ENCODE measurements around the gene CPZ.

Gene CPZ

DNA sequence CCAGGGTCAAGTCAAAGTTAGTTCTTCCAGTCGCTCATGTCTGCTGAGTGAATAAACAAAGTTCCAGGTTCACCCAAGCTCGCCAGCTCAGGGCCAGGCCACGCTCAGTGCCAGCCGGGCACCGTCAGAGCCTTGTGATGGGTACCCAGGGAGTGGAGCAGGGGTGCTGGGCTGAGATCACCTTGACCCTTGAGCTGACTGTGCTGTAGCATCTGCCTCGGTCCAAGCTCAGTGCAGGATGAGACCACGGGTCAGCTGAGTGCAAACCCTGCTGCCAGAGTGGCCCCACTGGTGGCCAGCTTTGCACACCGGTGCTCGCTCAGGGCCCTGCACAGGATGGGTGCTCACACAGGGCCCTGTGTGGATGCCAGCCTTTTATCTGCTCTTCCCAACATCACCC lies 4.3 kb downstream of the CPZ start:
- no peak for DNase-seq

DNA sequence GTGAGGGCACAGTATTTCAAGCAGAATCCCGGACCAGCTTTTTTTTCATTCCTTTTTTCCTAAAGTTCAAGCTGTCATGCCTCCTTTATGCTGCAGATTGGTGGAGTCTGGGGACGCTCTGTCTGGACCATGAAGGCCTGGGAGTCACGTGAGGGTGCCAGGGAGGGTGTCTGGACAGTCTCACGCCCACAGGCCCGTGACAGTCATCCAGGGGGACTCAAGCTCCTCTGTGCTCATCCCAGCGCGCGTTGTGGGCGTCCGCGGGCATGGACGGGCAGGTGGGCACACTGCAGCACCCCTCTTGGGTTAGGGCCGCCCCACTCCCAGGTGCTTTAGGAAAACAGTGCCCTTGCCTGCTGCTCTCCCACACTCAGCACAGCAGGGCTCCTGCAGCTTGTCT lies 4.8 kb downstream of the CPZ start:
- DNase-seq: no peak

DNA sequence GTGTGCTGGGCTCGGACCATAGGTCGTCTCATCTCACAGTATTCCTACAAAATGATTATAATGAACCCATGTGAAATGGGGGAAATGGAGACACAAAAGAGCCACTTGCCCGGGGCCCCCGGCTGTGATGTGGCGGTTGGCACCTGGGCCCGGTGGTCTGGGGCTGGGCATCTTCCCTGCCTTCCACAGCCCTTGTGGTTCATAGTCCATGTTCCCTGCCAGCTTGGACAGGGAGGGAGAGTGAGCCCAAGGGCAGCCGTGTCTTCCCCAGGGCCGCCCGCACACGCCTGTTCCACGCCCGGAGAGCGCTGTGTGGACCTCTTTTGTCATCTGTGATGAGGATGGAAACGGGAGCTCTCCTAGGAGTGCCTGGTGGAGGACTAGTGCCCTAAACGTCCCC lies 5.2 kb downstream of the CPZ start:
- no peak for DNase-seq

DNA sequence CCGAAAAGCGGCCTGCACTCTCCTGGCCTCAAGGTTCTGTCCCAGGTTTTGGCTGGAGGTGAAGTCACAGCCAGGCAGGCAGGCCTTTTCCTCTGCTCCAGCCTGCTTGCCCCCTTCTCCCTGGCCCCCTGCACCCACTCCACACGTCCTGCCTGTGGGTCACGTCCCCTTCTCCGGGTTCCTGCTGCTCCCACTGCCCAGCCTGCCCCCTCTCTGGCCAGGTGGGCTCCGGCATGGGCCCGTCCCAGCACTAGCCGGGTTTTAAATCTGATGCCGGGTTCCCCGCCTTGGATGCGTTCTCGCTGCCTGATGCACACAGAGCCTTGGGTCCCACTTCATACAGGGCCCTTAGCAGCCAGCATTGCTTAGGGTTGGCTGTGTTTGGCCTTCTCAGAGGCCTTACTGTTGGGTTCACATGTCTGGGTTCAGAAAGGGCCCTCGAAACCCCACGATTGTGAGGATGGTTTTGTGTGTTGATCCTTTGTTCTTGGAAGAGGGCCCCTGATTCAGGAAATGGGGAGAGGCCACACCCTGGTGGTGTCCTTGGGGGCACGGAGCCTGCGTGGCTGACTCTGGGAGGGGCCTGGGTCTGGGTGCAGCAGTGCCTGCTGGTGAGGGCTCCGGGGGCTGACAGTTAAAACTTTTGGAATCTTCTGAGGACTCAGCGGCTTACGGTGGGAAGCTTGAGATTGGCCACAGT lies 6.0 kb downstream of the CPZ start:
- no peak for DNase-seq

DNA sequence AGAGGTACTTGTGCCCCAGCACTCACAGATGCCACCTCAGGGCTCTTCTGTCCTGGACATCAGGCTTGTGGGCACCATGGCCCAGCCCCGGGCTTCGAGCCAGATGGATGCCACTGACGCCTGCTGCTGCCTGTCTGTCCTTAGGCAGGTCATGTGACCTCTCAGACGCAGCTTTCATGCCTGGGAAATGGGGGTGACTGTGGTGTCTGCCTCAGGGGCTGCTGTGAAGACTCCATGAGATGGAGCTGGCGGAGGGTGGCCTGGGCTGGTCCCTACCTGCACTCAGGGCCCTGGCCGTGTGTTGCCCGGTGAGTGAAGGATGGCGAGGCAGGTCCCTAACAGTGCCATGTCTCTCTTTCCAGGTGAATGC lies 6.5 kb downstream of the CPZ start:
- DNase-seq: no peak

DNA sequence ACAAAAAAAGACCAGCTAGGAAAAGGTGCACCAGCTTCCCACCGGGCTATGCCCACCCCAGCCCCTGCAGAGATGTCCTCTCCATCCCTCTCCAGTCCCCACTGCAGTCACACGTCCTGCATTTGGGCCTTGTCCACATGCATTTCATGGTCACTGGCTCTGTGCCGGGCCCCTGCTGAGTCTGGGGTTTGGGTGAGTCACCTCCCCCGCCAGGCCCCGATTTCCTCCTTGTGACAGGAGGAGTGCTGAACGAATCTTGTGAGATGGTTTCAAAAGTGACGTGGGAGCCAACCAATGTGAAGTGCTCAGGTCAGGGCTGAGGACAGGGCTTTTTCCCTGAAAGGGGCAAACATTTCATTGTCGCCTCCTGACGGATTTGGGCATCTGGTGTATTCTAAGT lies 7.1 kb downstream of the CPZ start:
- DNase-seq: no peak

DNA sequence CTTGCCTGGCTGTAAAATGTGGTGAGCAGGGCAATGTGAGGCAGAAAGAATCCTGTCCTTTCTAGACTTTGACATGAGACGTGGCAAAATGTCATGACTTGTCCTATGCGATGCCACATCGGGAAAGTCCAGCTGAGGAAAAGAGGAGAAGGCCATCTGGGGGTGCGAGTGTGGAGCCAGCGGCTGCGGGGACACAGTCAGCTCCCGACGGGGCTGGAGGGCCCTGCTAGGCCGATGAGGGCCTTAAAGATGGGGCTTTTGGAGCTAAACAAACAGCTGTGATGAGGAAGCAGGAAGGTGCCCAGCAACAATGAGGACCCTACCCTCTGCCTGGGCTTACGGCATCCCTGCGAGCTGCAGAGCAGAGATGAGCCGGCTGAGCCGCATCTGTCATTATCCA lies 7.7 kb downstream of the CPZ start:
- no peak for DNase-seq

DNA sequence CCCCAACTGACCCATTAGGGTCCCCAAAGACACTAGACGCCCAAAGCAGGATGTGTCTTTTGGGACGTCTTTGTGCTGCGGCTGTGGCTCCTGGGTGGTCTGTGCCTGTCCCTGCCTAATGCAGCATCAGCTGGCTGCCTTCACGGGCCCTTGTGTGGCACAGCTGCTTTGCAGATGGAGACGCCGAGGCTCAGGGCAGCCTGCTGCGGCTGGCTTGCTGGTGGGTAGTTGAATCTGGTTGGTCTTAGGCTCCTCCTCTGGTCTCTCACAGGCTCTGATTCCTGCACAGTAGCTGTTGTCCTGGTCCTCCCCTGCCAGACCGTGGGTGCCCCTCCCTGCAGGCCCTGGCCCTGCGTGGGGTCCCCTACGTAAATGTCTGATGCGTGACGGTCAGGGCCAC lies 8.1 kb downstream of the CPZ start:
- no peak for DNase-seq

DNA sequence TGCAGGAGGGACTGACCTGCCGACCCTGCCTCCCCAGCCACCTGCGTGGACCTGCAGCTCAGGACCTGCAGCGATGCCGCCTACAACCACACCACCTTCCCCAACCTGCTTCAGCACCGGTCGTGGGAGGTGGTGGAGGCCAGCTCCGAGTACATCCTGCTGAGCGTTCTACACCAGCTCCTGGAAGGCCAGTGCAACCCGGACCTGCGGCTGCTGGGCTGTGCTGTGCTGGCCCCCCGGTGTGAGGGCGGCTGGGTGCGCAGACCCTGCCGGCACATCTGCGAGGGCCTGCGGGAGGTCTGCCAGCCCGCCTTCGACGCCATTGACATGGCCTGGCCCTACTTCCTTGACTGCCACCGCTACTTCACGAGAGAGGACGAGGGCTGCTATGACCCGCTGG lies 8.5 kb downstream of the CPZ start:
- no peak for DNase-seq

DNA sequence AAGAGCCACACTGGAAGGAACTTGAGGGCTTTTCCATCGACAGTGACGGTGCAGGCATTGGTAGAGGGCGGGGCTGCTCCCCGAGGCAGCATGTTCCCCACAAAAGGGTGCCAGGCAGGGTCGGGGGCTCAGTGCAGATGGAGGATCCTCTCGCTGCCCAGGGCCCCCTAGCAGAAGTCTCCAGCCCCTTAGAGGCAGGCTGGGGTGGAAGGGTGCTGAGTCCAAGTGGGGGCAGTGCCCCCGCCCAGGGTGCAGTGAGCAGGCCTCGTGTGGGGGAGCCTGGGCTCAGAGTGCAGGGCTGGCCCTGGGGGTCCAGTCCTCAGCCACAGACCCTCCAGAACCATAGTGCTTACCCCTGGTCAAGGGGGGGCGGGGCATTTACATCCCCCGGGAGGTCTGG lies 9.0 kb downstream of the CPZ start:
- DNase-seq: no peak

DNA sequence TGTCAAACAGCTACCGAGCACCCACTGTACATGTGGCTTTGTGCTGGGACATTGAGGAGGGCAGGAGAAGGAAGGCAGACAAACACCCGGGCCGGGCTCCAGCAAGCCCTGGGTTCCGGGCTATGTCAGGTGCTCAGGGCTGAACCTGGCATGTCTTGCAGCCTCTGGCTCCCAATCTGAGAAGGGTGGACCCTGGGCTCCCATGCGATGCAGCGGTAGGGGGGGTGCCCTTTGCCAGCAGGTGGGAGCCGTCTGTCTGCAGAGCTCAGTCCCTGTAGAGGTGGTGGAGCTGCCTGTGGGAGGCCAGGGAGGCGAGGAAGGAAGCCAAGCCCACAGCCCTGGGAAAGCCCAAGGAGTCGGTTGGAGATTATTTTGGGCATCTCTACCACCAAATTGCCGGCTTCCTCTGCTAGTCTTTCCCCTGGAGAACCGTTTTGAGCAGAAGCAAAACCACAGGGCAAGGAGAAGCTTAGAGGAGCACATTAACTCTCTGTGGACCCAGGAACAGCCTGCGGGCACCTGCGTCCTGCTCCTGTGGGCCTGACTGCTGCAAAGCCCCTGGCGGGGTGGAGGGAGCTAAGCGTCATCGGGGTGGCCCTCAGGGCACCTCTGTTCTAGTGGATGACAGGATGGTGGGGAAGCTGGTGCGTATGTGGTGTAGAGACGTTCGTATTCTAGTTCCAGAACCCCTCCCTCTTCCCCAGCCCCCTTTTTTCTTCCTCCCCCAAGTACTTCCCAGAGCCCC lies 10.3 kb downstream of the CPZ start:
- DNase-seq: no peak

DNA sequence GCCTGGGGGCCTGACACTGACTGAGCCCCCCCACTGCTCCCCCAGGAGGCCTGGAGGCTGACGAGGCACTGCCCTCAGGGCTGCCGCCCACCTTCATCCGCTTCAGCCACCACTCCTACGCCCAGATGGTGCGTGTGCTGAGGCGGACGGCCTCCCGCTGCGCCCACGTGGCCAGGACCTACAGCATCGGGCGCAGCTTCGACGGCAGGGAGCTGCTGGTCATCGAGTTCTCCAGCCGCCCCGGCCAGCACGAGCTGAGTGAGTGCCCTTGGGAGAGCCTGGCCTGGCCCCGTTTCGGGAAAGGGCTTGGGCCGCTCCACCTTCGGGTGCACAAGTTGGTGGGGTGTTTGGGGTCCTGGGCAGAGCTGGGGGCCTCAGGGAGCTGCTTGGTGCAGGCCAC lies 11.4 kb downstream of the CPZ start:
- DNase-seq: no peak

DNA sequence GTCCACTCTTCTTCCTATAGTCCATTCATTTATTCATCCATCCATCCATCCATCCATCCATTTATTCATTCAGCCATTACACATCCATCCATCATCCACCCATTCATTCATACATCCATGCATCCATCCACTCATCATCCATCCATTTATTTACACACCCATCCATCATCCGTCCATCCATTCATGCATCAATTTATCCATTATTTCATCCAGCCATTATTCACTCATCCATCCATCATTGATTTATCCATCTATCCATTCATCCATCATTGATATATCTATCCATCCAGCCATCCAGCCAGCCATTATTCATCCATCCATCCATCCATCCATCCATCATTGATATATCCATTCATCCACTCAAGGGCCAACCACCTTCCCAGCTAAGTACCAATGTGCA lies 12.7 kb downstream of the CPZ start:
- DNase-seq: no peak

DNA sequence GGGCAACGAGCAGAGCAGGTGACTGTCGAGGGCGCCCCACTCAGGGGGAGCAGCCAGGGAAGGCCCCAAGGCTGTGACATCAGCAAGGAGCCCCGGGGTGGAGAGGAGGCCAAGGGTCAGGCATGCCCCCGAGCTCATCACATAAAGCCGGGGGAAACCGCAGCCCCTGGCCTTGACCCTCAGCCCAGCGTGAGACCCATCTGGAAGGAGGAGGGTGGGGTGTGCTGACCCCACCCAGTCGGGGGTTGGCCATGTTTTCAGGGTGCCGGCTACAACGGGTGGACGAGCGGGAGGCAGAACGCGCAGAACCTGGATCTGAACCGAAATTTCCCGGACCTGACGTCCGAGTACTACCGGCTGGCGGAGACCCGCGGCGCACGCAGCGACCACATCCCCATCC lies 13.9 kb downstream of the CPZ start:
- no peak for DNase-seq

DNA sequence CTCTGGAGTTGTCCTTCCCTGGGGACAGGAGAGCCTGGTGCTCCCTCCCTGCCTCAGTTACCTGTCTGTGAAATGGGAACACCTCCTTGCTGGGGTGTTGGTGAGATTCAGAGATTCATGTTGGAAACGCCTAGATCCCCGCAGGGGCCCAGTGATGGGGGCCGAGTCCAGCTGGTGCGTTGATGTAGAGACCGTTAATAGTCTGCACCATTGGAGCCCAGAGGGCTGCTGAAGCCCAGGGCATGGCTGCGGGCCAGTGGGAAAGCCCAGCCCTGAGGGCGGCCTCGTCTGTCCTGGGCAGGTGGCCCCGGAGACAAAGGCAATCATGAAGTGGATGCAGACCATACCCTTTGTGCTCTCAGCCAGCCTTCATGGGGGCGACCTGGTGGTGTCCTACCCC lies 14.4 kb downstream of the CPZ start:
- DNase-seq: no peak

DNA sequence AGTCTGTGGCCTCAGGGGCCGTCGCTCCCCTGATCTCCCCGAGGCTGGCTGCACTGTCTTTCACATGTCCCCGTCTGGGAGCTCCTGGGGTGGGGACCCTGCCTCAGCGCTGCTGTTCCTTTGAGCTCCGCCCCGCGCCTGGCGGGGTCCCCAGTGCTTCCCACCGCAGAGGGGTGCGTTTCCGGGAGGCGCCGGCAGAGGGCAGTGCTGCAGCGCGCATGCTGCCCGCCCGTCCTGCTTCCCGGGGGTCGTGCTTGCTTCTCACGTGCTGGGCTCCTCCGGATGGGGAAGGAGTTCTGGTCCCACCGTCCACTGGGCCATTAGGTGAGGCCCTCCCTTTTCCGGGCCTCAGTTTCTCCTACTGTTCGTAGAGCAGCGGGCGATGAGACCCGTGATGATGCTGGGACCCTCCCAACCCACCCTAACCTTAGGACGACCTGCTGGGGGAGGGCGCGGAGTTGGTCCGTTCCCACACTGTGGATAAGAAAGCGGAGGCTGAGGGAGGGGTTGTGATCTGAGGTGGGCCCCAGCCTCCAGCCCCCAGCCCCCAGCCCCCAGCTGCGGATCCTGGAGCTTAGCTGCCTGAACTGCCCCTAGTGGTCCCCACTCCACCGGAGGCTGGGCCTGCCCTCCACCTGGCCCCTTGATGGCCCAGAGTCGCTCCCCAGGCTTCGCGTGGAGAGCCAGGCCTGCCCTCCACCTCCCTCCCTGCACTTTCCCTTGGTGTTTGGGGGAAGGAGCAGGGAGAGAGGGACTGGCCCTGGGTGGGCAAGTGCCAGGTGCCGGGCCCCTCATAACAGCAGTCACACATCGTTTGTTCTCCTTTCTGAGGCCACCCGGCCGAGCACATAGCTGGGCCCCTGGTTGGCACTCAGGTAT lies 15.3 kb downstream of the CPZ start:
- DNase-seq: peak; percentile 50 to 69

DNA sequence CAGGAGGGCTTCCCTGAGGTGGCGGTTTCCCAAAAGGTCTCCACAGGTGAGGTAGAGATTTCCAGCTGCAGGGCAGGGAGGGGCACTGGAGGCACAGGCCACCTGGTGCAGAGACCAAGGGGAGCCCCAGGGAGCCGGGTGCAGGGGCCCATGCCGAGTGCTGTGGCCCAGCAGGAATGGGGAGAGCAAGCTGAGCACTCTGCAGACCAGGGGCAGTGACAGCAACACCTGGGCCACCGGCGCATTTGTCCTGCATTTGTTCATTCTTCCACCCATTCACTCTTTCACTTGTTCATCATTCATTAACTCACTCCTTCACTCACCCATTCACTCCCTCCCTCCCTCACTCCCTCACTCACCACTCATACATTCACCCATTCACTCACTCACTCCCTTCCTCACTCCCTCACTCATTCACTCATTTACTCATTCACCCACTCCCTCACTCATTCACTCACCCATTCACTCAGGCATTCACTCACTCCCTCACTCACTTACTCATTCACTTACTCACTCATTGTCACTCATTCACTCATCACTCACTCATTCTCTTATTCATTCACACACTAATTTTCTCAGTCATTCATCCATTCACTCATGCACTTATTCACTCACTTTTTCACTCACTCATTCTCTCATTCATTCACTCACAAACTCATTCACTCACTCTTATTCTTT lies 16.3 kb downstream of the CPZ start:
- DNase-seq: no peak

DNA sequence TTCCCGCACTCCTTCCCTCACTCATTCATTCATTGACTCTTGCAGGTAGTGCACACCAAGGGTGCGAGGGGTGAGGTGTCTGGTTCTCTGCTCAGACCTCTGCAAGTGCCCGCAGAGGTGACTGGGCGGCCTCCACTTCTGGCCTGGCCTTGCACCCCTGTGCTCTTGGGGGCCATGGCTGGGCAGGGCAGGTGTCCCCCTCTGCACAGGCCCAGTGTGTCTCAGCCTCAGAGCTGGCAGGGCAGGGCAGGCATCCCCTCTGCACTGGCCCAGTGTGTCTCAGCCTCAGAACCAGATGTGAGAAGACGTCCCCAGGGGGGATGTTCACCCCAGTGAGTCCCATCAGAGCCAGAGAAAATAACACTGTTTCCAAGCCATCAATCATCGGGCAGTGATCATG lies 16.8 kb downstream of the CPZ start:
- DNase-seq: no peak

DNA sequence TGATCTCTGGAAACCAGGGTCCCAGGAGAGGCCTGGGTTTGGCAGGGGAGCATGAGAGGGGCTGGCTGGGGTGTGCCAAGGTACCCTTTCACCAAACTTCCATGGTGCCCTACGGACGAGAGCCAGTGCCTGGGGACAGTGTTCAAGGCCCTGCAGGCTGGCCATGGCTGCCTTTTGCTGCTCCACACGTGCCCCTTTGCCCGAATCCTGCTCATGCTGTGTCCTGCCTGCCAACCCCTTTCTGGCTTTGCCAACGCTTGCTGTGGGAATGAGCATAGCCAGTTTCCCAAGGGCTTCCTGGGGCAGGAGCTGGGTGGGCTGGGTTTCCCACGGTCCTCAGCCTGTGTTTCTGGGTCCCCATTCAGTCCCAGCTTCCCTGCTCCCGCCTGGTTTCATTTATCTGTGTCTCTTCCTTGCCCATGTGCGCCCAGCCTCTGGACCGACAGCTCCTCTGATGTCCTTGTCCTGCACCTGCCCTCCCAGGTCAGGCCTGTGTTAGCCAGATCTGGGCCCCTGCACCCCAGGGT lies 17.3 kb downstream of the CPZ start:
- no peak for DNase-seq

DNA sequence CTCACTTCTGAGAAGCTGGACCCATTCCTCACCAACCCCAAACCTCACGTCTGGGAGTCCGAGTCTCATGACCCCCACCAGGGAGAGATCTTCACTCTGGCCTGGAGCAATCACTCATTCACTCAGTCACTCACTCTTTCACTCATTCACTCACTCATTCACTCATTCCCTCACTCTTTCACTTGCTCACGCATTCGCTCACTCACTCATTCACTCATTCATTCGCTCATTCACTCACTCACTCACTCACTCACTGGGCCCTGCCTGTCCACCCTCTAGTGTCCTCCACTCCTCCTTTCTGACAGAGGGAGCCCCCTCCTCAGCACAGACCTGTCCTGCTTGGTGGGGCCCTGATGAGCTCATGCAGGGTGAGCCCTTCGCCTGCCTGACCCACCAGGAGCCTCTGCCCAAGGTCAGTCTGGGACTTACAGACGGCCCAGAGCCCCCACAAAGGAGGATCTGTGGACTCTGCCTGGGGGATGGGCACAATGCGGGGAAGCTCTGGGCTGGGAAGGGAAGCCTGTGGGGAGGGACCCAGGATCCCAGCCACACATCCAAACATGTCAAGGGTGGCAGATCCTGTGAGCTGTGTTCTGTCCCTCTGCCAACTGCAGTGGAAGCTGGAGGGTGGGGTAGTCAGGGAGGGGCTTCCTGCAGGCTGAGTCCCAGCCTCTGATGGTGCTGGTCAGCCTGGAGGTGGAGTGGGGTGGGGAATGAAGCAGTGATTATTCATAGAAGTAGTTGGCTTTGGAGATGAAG lies 18.5 kb downstream of the CPZ start:
- DNase-seq: no peak

DNA sequence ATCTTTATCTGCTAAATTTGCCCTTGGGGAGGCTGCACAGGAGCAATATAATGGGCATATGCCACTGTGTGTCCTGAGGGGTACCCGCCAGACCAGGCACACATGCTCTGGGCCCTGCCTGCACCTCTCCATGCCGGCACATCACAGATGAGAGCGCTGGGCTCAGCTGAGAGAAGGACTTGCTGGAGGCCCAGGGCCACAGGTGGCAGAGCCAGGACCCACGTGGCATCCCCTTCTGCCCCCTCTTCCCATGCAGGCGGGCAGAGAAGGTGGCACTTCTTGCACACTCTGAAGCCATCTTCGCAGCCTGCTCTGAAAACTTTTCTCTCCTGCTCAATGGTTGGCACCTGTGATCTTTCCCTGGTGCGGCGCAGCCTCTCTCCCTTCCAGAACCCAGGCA lies 20.1 kb downstream of the CPZ start:
- DNase-seq: no peak

Data from stimulated activated CD4-positive, alpha-beta T cell treated with anti-CD3 and anti-CD28 coated beads, Interleukin-2, amount 100 ng/mL, for 24 hours (primary cell).